GM10266 (cell line): ENCODE measurements around the gene PDCD10.

Experiments
- DNase-seq: peaks from one replicate; pipeline ENCODE4 v3.0.0; 2012; ENCODE audit errors: extremely low spot score
- TF ChIP-seq, protein P1 (sequence below): IDR thresholded peaks from 2 replicates; pipeline ENCODE4 v1.5.1; 2012; ENCODE audit warnings: mild to moderate bottlenecking, low read depth; ENCODE audit not compliant: control insufficient read depth, insufficient read depth; ENCODE audit errors: missing control alignments

PDCD10 gene

GRCh38 chr3:167651826-167652225 is 82.9 kb downstream of the PDCD10 start:
- DNase-seq, result no peak
- TF ChIP-seq, protein P1, sequence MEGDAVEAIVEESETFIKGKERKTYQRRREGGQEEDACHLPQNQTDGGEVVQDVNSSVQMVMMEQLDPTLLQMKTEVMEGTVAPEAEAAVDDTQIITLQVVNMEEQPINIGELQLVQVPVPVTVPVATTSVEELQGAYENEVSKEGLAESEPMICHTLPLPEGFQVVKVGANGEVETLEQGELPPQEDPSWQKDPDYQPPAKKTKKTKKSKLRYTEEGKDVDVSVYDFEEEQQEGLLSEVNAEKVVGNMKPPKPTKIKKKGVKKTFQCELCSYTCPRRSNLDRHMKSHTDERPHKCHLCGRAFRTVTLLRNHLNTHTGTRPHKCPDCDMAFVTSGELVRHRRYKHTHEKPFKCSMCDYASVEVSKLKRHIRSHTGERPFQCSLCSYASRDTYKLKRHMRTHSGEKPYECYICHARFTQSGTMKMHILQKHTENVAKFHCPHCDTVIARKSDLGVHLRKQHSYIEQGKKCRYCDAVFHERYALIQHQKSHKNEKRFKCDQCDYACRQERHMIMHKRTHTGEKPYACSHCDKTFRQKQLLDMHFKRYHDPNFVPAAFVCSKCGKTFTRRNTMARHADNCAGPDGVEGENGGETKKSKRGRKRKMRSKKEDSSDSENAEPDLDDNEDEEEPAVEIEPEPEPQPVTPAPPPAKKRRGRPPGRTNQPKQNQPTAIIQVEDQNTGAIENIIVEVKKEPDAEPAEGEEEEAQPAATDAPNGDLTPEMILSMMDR, result no peak

GRCh38 chr3:167650459-167650858 is 84.2 kb downstream of the PDCD10 start:
- no peak for DNase-seq
- TF ChIP-seq, protein P1, result no peak

DNA sequence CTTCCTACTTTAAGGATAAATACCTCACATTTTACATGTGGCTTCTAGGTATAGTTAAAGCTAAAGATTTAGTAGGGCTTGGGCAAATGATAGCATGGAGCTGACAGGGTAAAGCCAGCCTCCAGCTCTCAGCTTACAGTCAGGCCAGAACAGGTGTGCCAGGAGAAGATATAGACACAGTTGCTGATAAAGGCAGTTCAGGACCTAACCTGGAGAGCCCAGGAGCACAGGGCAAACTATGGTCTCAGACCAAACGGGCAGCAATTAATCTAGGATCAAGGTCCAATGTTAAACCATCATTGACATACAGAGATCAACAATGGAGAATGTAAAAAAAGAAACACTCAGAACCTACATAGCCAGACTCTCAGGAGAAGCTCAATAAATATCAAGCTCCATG is 84.9 kb downstream of the PDCD10 start:
- no peak for DNase-seq
- TF ChIP-seq, protein P1, result no peak

DNA sequence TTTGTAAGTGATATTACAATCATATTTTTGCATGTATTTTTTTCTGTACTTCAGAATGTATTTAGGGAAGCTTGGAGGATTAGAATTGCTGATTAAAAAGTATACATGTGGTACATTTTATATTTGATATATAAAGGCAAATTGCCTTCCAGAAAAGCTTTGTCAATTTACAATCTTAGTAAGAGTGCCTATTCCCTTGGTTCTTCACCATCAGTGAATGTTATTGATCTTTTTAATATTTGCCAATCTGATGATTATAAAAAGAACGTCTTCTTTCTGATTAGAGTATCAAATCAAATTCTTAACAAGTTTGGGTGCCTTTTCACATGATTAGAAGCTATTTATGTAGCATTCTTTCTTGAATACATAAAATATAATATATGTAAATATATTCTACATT is 90.1 kb downstream of the PDCD10 start:
- TF ChIP-seq, protein P1, result no peak
- DNase-seq, result no peak
